Omental fat pad (tissue), 4 donors: Measurements from ENCODE around the gene ANKLE1. TPM values are rescaled to one million over a fixed set of nuclear protein-coding genes. Genes with fewer than 3 reads are reported as not detected.

Experiments
- ATAC-seq: fragments of 150-250 bp; one replicate; pipeline ENCODE4 v1.9.1; 2016; ENCODE audit warnings: mild to moderate bottlenecking, moderate library complexity; ENCODE audit not compliant: low FRiP score
- DNase-seq: peaks from one replicate; pipeline ENCODE4 v3.0.0-alpha.2; 2019; ENCODE audit warnings: low spot score
- total RNA-seq, 4 donors: library from RNA; depleted of rRNA; stranded (reverse); fragments of >200 nt; gene quantifications; one replicate each; pipeline ENCODE4 v1.1.0, GENCODE V29; 2016
- TF ChIP-seq, protein P1 (sequence below), 3 donors: fragments of 450-650 bp; IDR thresholded peaks; one replicate each; pipeline ENCODE4 v1.5.1; 2016 to 2017; ENCODE audit warnings: antibody characterized with exemption in 3 of 3, mild to moderate bottlenecking in 3 of 3, moderate library complexity in 2 of 3

Gene ANKLE1
- total RNA-seq, 4 donors from 2014 or later, result 0.47 to 0.82 (median 0.52) TPM

DNA sequence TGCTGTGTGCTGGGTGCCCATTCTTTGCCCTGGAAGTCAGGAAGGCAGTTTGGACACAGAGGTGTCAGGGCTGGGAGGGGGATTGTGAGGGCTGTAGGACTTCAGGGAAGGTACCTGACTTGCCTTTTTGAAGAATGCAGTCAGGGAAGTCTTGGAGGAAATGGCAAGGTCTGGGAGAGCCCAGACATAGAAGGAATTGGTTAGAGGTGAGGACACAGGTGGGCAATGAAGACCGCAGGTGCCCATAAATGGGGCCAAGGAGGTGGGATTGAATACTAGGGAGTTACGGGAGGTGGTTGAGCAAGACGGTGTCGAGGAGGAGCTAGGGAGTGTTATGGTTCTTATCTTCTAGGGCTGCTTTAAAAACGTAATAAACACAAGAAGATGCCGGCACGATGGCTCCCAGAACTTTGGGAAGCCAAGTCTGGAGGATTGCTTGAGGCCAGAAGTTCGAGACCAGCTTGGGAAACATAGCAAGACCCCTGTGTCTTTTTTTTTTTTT is 26.2 kb downstream of the ANKLE1 start:
- TF ChIP-seq, protein P1, sequence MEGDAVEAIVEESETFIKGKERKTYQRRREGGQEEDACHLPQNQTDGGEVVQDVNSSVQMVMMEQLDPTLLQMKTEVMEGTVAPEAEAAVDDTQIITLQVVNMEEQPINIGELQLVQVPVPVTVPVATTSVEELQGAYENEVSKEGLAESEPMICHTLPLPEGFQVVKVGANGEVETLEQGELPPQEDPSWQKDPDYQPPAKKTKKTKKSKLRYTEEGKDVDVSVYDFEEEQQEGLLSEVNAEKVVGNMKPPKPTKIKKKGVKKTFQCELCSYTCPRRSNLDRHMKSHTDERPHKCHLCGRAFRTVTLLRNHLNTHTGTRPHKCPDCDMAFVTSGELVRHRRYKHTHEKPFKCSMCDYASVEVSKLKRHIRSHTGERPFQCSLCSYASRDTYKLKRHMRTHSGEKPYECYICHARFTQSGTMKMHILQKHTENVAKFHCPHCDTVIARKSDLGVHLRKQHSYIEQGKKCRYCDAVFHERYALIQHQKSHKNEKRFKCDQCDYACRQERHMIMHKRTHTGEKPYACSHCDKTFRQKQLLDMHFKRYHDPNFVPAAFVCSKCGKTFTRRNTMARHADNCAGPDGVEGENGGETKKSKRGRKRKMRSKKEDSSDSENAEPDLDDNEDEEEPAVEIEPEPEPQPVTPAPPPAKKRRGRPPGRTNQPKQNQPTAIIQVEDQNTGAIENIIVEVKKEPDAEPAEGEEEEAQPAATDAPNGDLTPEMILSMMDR (IDR thresholded peaks at IDR 0.05), result no peak
- ATAC-seq (no peak), DNase-seq (no peak)

DNA sequence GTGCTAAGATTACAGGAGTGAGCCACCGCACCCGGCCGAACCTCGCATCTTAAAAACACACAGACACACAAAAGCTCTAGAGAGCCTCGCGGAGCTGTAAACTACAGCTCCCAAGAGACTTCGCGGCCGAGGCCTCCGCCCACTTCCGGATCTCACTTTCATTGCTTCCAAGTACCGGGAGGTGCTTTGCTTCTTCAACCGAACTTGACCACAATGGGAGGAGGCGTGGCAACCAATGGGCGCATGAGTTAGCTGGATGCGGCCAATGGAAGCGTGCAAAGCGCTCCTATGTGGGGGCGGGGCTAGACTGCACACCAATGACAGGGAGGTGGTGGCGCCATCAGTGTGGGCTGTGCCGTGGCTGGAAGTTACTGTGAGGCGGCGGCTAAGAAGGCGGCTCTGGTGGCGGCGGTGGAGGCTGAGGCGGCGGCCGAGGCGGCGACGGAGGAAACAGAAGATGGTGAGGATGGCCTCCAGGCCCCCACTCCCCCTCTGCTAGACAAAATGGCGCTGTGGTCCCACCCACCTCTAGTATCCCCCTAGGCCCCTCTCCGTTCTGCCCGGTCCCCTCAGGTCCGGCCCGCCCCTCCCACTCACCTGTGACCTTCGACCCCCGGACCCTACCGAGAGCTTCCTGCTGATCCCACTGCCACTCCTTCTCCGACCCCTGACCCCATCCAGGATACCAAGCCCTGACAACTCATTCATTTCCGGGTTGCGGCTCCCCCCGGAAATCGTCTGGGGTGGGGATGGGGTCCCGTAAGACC is 27.7 kb downstream of the ANKLE1 start, which contains the start of gene DDA1:
Gene DDA1 (plus strand): TSS at position 366 of the 767 bp plus-strand sequence. CDS start 92 bp downstream, at position 458.
- TF ChIP-seq, protein P1 (IDR thresholded peaks at IDR 0.05), result no peak
- DNase-seq, result peak; percentile 97
- ATAC-seq, result peak; percentile 90

DNA sequence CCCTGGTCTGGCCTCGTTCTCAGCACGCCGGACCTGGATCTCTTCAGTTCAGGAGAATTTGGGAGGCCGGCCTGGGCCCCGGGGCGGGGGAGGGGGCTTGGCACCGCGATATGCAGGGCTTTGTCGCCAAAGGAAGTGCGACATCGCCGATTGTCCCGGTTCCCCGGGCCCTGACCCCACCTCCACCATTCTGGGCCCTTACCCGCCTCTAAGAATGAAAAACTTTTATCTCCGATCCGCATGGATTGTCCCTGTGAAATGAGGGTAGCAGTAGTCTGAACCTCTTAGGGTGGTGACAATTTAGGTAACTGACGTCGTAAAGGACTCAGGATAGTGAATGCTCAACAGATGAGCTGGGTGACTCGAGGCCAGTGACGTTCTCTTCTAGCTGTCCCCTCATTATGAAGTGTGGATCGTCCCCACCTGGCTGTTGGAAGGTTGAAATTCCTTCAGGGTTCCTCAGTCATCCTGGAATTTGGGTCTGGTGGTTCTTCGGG is 28.3 kb downstream of the ANKLE1 start:
- TF ChIP-seq, protein P1 (IDR thresholded peaks at IDR 0.05), result no peak
- DNase-seq (no peak), ATAC-seq (no peak)

DNA sequence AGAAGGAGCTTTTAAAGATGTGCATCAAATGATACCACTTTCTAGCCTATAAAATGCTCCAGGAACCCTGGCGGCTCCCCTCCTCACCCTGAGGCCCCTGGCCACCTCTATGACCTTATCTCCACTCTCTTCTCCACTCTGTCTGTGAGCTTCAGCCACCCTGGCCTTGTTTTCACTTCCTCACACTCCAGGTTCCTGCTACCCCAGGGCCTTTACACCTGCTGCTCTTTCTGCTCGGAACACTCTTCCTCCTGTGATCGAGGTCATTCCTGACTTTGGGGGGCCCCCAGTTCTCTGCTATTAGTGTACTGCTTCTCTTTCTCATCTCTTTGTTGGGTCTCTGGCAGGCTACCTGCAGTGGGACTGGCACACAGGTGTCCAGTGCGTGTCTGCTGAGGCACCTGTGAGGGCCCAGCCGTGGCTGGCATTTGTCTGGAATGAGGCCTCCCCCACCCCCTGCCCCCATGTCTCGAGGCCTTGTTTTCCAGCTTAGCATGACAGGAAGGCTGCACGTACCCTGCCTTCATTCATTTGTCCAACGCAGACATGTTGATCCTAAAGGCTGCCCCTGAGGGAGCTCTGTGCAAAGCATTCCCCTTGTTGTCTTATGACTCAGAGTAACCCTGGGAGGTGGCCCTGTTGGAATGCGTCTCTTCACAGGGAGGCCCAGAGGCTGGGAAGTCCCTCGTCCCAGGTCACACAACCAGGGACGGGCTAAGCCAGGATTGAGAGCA is 29.9 kb downstream of the ANKLE1 start:
- ATAC-seq (no peak), DNase-seq (no peak)
- TF ChIP-seq, protein P1 (IDR thresholded peaks at IDR 0.05), result no peak

DNA sequence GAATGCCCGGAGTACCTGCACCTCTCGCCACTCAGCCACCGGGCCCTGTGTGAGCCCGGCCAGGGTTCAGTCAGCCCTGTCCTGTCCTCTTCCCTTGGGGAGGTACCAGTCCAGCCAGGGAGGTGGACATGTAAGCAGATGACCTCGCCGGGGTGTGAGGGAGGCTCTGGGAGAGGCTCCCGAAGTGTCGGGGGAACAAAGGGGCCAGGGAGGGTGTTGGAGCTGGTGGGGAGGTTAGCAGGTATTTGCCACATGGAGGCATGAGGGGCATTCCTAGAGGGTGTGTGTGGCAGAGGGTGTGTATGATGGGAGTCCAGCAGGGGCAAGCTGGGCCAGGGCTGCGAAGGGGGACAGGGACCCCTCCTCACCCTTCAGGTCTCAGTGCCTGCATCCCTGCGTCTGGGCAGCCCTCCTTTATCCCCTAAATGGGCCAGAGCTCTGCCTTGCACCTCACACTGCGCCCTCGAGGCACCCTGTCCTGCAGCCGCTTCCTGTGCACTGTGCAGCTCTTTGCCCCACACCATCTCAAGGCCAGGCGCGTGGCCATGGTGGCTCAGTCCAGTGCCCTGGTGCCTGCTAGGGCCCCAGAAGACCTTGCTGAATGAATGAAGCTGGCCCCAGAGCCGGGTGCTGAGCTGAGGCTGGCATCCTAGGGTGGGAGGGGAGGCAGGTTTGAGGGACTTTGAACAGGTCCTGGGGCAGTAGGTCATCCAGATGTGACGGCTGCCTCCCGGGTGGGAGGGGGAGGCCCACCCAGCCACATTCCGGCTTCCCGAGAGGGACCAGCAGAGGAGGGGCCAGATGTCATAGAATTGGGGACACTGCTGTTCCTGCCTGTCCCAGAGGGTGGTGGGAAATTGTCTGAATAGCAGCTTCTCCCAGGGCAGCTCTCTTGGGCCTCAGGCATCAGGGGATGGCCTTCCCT is 30.8 kb downstream of the ANKLE1 start:
- no peak for DNase-seq
- TF ChIP-seq, protein P1 (IDR thresholded peaks at IDR 0.05), result no peak
- no peak for ATAC-seq

DNA sequence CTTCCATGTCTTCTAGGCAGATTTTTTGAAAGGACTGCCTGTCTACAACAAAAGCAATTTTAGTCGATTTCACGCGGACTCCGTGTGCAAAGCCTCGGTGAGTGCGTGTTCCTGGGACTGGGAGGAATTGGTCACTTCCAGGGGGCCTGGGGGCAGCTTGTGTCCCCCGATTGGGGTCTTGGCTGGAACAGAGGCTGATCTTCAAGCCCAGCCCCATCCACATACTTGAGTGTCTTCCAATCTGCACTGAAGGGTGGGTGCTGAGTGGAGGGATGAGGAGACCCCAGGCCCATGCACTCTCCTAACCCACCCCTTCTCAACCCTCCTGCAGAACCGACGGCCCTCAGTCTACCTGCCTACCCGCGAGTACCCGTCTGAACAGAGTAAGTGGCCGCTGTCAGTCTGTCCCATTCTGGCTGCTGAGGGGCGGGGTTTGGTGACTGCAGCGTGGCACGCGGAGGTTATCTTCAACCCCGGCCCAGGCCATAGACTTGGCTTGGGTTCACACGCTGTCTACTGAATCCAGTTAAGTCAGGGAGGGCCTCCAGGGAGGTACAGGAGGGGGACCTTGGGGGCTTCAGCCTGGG is 32.4 kb downstream of the ANKLE1 start:
- ATAC-seq, result no peak
- TF ChIP-seq, protein P1 (IDR thresholded peaks at IDR 0.05), result no peak
- no peak for DNase-seq
